Breast epithelium (tissue), 3 donors: Measurements from ENCODE around the gene CNDP1.

ENCODE experiments used
- POLR2A ChIP-seq: fragments of 450-650 bp; IDR thresholded peaks from one replicate; pipeline ENCODE4 v1.6.1; 2016; ENCODE audit warnings: antibody characterized with exemption, mild to moderate bottlenecking, moderate library complexity
- POLR2AphosphoS5 ChIP-seq, 3 donors: sonication (generic); formaldehyde crosslinking; IDR thresholded peaks; one replicate each; pipeline ENCODE4 v1.6.1; 2017; ENCODE audit warnings: antibody characterized with exemption in 3 of 3
- TF ChIP-seq, protein P1 (sequence below), 3 donors: fragments of 450-650 bp; IDR thresholded peaks; one replicate each; pipeline ENCODE4 v1.5.1; 2016 to 2017; ENCODE audit warnings: antibody characterized with exemption in 3 of 3, mild to moderate bottlenecking in 3 of 3, moderate library complexity in 3 of 3

DNA sequence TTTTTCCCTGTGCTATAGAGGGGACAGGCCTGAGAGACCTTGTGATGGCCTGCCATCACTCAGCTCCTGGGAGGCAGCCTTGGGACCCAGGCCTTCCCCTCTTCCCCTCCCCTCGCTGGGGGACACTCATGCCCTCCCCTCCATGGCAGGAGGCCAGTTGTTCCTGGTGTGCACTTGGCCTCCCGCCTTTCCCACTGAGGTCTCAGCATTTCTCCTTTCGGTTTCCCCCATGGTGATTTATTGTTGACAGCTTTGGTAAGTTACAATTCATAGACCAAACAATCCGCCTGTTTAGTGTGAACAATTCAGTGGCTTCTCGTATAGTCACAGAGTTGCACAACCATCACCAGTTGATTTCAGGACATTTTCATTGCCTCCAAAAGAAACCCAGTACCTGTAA, 10.2 kb upstream of the CNDP1 start:
- TF ChIP-seq POLR2AphosphoS5 (IDR thresholded peaks at IDR 0.05) (no peak), POLR2A (no peak)
- TF ChIP-seq, protein P1, sequence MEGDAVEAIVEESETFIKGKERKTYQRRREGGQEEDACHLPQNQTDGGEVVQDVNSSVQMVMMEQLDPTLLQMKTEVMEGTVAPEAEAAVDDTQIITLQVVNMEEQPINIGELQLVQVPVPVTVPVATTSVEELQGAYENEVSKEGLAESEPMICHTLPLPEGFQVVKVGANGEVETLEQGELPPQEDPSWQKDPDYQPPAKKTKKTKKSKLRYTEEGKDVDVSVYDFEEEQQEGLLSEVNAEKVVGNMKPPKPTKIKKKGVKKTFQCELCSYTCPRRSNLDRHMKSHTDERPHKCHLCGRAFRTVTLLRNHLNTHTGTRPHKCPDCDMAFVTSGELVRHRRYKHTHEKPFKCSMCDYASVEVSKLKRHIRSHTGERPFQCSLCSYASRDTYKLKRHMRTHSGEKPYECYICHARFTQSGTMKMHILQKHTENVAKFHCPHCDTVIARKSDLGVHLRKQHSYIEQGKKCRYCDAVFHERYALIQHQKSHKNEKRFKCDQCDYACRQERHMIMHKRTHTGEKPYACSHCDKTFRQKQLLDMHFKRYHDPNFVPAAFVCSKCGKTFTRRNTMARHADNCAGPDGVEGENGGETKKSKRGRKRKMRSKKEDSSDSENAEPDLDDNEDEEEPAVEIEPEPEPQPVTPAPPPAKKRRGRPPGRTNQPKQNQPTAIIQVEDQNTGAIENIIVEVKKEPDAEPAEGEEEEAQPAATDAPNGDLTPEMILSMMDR (IDR thresholded peaks at IDR 0.05): no peak
